Measurements from ENCODE around the gene C10orf105. TPM values are rescaled to one million over a fixed set of nuclear protein-coding genes. Genes with fewer than 3 reads are reported as not detected.

Gene C10orf105
- total RNA-seq, 3 donors from 2014 or later: 0.10 TPM; not detected in 2

- Histone ChIP-seq H3K36me3 (ENCODE audit: low read depth) (no peaks in the 10 kb centered on the region), H3K4me1 (ENCODE audit: low read depth) (peaks cover 45% of the 10 kb centered on the region), H3K9me3 (no peaks in the 10 kb centered on the region), H3K4me3 (no peak overlapping the region)
- no peak for TF ChIP-seq CTCF (IDR thresholded peaks at IDR 0.05)
- ATAC-seq: peak; percentile 69
- intact Hi-C loops (cut with DNase I, micrococcal nuclease): loop anchor here in 1 of 2 donors (10.0 kb wide), 1 partner anchor 46 kb away; the partner anchor contains the start of gene VSIR
- peak; percentile 87 to 90 (median 90) for DNase-seq
These were observed 9.6 kb upstream of the C10orf105 start for GRCh38 chr10:71729161-71729636.

- peaks cover 45% of the 10 kb centered on the region for H3K4me1 ChIP-seq (ENCODE audit: low read depth)
- intact Hi-C loops (cut with DNase I, micrococcal nuclease): loop anchor here in 1 of 2 donors (10.0 kb wide), 1 partner anchor 47 kb away; the partner anchor contains the start of gene VSIR
- DNase-seq (peak; percentile 87 to 91 (median 88)), ATAC-seq (peak; percentile 76)
- TF ChIP-seq CTCF (IDR thresholded peaks at IDR 0.05): no peak
- no peaks in the 10 kb centered on the region for H3K9me3 ChIP-seq
- H3K36me3 ChIP-seq (ENCODE audit: low read depth): no peaks in the 10 kb centered on the region
- no peak overlapping the region for H3K4me3 ChIP-seq
These were observed 8.5 kb upstream of the C10orf105 start for GRCh38 chr10:71727738-71728737.

- Histone ChIP-seq H3K4me1 (ENCODE audit: low read depth) (peaks cover 45% of the 10 kb centered on the region), H3K36me3 (ENCODE audit: low read depth) (no peaks in the 10 kb centered on the region), H3K4me3 (no peak overlapping the region), H3K9me3 (no peaks in the 10 kb centered on the region)
- peak; percentile 31 for ATAC-seq
- no peak for TF ChIP-seq CTCF (IDR thresholded peaks at IDR 0.05)
- intact Hi-C loops (cut with DNase I, micrococcal nuclease): loop anchor here in 1 of 2 donors (10.0 kb wide), 1 partner anchor 48 kb away; the partner anchor contains the start of gene VSIR
- DNase-seq: no peak
These were observed 7.6 kb upstream of the C10orf105 start for GRCh38 chr10:71727105-71727737.

GRCh38 chr10:71726580-71727104 lies 7.1 kb upstream of the C10orf105 start:
- peaks cover 45% of the 10 kb centered on the region for H3K4me1 ChIP-seq (ENCODE audit: low read depth)
- H3K4me3 ChIP-seq: no peak overlapping the region
- intact Hi-C loops (cut with DNase I, micrococcal nuclease): loop anchor here in 1 of 2 donors (10.0 kb wide), 1 partner anchor 48 kb away; the partner anchor contains the start of gene VSIR
- no peaks in the 10 kb centered on the region for H3K36me3 ChIP-seq (ENCODE audit: low read depth)
- no peak for TF ChIP-seq CTCF (IDR thresholded peaks at IDR 0.05)
- H3K9me3 ChIP-seq: no peaks in the 10 kb centered on the region
- DNase-seq (no peak), ATAC-seq (peak; percentile 47)

- intact Hi-C loops (cut with DNase I, micrococcal nuclease): loop anchor here in 1 of 2 donors (10.0 kb wide), 1 partner anchor 49 kb away; the partner anchor contains the start of gene VSIR
- Histone ChIP-seq H3K4me1 (ENCODE audit: low read depth) (peaks cover 45% of the 10 kb centered on the region), H3K36me3 (ENCODE audit: low read depth) (no peaks in the 10 kb centered on the region), H3K9me3 (no peaks in the 10 kb centered on the region), H3K4me3 (no peak overlapping the region)
- TF ChIP-seq CTCF (IDR thresholded peaks at IDR 0.05): peak; percentile 9
- DNase-seq: peak in 1 of 3 donors; percentile 68
- no peak for ATAC-seq
These were observed 6.5 kb upstream of the C10orf105 start for GRCh38 chr10:71725998-71726579.
